ENCODE results near the gene SERINC2. TPM values are rescaled to one million over a fixed set of nuclear protein-coding genes. Genes with fewer than 3 reads are reported as not detected.

The SERINC2 gene
- total and polyA plus RNA-seq, 2 experiments from 2014 or later: 20.5 to 23.3 TPM

DNA sequence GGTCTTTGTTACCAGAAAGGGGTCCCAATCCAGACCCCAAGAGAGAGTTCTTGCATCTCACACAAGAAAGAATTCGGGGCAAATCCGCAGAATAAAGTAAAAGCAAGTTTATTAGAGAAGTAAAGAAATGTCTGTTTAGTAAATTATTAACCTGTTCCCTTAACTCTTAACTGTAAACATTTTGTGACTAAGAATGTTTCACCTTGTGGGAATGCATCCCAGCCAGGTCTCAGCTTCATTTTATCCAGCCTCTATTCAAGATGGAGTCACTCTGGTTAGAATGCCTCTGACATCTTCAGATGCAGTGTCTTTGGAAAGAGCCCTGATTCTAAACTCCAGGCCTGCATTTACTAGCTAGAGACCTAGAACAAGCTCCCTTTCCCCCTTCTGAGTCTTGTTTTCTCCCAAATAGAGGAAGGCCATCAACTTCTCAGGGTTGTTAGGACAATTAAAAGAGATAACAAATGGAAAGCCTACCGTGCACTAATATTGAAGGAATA is 35.6 kb upstream of the SERINC2 start:
- Histone ChIP-seq H3K79me2 (replicated peaks; ENCODE audit: insufficient read depth) (no peaks in the 10 kb centered on the region), H2AFZ (no peak overlapping the region), H3K36me3 (ENCODE audit: insufficient read depth) (no peaks in the 10 kb centered on the region), H3K27me3 (ENCODE audit: insufficient read depth) (no peaks in the 10 kb centered on the region), H3F3A (replicated peaks; ENCODE audit: low read depth) (peaks cover 18% of the 10 kb centered on the region; the same call in 1 of the 2 replicates), H3K4me1 (ENCODE audit: insufficient read depth) (peaks cover 24% of the 10 kb centered on the region), H3K4me2 (no peak overlapping the region), H4K20me1 (replicated peaks; ENCODE audit: insufficient read depth) (no peaks in the 10 kb centered on the region), H3K4me3 (no peak overlapping the region), H3K9me2 (ENCODE audit: insufficient read depth) (no peaks in the 10 kb centered on the region), H3K27ac (ENCODE audit: low read depth) (no peak overlapping the region)
- no peak for DNase-seq (ENCODE audit: low spot score)
- Mint-ChIP-seq H3K27me3 (ENCODE audit: insufficient read depth, low read depth, poor library complexity) (peaks cover 18% of the 10 kb centered on the region), H3K27ac (no peak overlapping the region), H3K4me1 (peaks cover 35% of the 10 kb centered on the region), H3K9me3 (no peaks in the 10 kb centered on the region), H3K36me3 (ENCODE audit: low read depth) (no peaks in the 10 kb centered on the region), H3K4me3 (no peak overlapping the region; the same call in 2 of the 3 replicates)
- TF ChIP-seq ETS1 (IDR thresholded peaks at IDR 0.05) (no peak), NANOG (IDR thresholded peaks at IDR 0.05; ENCODE audit: borderline replicate concordance) (no peak), EZH2 (IDR thresholded peaks at IDR 0.05; ENCODE audit: low read depth, unreplicated experiment) (no peak), JUNB (IDR thresholded peaks at IDR 0.05; ENCODE audit: unreplicated experiment) (no peak), POLR2AphosphoS5 (IDR thresholded peaks at IDR 0.05; ENCODE audit: low read depth) (no peak), ZNF114 (CRISPR knock-in tag; IDR thresholded peaks at IDR 0.05) (no peak), STAT1 (IDR thresholded peaks at IDR 0.05; ENCODE audit: unreplicated experiment) (no peak), EZH2phosphoT487 (IDR thresholded peaks at IDR 0.05; ENCODE audit: unreplicated experiment) (no peak), ZNF331 (CRISPR knock-in tag; IDR thresholded peaks at IDR 0.05; ENCODE audit: low read depth) (no peak), CREB1 (CRISPR knock-in tag; IDR thresholded peaks at IDR 0.05; ENCODE audit: low read depth) (no peak)
- TF ChIP-seq, protein P1, sequence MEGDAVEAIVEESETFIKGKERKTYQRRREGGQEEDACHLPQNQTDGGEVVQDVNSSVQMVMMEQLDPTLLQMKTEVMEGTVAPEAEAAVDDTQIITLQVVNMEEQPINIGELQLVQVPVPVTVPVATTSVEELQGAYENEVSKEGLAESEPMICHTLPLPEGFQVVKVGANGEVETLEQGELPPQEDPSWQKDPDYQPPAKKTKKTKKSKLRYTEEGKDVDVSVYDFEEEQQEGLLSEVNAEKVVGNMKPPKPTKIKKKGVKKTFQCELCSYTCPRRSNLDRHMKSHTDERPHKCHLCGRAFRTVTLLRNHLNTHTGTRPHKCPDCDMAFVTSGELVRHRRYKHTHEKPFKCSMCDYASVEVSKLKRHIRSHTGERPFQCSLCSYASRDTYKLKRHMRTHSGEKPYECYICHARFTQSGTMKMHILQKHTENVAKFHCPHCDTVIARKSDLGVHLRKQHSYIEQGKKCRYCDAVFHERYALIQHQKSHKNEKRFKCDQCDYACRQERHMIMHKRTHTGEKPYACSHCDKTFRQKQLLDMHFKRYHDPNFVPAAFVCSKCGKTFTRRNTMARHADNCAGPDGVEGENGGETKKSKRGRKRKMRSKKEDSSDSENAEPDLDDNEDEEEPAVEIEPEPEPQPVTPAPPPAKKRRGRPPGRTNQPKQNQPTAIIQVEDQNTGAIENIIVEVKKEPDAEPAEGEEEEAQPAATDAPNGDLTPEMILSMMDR (conservative IDR thresholded peaks at IDR 0.05; ENCODE audit: low read depth in 2 of 2): no peak
- TF ChIP-seq, protein P2, sequence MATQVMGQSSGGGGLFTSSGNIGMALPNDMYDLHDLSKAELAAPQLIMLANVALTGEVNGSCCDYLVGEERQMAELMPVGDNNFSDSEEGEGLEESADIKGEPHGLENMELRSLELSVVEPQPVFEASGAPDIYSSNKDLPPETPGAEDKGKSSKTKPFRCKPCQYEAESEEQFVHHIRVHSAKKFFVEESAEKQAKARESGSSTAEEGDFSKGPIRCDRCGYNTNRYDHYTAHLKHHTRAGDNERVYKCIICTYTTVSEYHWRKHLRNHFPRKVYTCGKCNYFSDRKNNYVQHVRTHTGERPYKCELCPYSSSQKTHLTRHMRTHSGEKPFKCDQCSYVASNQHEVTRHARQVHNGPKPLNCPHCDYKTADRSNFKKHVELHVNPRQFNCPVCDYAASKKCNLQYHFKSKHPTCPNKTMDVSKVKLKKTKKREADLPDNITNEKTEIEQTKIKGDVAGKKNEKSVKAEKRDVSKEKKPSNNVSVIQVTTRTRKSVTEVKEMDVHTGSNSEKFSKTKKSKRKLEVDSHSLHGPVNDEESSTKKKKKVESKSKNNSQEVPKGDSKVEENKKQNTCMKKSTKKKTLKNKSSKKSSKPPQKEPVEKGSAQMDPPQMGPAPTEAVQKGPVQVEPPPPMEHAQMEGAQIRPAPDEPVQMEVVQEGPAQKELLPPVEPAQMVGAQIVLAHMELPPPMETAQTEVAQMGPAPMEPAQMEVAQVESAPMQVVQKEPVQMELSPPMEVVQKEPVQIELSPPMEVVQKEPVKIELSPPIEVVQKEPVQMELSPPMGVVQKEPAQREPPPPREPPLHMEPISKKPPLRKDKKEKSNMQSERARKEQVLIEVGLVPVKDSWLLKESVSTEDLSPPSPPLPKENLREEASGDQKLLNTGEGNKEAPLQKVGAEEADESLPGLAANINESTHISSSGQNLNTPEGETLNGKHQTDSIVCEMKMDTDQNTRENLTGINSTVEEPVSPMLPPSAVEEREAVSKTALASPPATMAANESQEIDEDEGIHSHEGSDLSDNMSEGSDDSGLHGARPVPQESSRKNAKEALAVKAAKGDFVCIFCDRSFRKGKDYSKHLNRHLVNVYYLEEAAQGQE (IDR thresholded peaks at IDR 0.05; ENCODE audit: unreplicated experiment): no peak
- no peak for ATAC-seq

Data from GM23338 (cell line).